T-helper 22 cell (primary cell): ENCODE results near the gene DSCAM.

Experiments
- DNase-seq: peaks from one replicate; pipeline ENCODE4 v3.0.0-alpha.2; 2020; ENCODE audit warnings: low read depth

The DSCAM gene

DNA sequence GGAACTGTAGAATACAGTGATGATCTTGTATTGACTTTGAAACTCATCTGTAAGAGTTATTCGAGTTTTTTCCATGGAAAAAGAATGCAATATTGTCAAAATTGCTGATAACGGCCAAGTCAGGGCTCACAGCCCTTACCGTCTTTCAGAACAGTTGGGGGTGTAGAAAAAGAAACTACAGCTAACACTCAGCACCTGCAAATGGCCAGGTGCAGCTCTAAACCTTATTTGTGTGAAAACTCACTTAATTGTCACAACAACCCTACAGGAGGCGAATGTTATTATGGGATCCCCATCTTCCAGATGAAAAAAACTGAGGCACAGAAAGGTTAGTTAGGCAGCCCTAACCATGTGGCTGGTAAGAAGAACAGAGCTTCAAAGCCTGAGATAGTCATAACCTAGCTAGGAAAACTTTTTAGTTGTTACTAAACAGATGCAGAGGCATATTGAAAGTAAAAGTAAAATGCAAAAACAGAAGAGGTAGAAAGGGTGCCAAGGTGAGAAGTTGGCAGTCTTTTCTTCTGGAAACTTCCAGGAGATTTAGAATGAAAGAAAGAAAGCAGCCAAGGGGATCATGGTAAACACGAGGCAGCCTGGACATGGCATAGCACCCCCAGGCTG is 76.4 kb downstream of the DSCAM start:
- DNase-seq: no peak

GRCh38 chr21:40769231-40769630 is 77.7 kb downstream of the DSCAM start:
- no peak for DNase-seq

DNA sequence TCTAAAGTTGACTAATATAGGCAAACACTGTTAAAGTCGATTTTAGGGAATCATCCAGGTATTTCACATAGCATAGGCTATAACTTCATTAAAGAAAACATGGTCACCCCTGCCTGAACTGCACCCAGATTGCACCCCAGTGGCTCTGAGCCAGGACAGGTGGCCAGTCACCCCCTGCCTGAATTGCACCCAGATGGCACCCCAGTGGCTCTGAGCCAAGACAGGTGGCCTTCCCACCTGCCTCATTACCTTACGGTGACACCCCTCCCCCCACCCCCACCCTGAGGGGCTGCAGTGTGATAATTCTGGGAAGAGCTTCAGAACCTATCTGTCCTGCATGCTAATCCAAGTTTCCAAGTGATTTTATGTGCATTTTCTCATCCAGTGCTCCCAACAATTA is 78.9 kb downstream of the DSCAM start:
- DNase-seq: no peak

GRCh38 chr21:40766381-40766780 is 80.6 kb downstream of the DSCAM start:
- DNase-seq: no peak

DNA sequence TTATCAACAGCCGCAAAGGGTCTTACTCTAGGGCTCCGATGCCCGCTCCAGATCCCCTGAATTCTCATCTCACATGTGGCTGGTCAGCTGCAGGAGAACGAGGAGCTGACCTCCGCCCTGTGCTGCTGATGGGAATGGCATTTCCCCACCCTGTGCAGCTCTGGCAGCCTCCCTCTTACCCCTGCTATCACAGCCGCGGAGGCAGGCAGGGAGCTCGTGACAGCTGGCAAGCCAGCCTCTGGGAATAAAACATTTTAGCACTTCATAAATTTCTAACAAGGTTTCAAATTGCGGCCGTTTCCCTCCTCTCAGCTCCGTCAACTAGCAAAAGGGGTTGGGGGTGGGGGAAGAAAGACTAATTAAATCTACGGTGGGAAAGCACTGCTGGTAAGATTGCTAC is 81.1 kb downstream of the DSCAM start:
- no peak for DNase-seq

DNA sequence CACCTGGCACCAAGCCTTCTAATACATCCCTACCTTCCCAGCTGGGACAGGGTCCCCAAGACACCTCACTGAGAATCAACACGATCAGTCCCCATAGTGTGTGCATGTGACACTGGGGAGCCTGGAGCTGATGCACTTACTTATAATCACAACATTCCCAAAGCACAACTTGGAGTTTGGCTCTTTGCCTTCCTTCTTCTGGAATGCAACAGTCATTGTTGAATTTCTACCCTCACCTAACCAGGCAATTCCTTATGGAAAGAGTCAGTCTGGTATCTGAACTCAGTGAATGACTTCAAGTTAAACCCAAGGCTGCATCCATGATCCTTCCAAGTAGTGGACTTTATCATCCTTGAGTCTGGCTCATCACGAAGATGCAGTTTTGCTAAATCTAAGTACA is 86.1 kb downstream of the DSCAM start:
- DNase-seq: no peak

- no peak for DNase-seq
Observed at GRCh38 chr21:40759061-40759460, 87.9 kb downstream of the DSCAM start.

DNA sequence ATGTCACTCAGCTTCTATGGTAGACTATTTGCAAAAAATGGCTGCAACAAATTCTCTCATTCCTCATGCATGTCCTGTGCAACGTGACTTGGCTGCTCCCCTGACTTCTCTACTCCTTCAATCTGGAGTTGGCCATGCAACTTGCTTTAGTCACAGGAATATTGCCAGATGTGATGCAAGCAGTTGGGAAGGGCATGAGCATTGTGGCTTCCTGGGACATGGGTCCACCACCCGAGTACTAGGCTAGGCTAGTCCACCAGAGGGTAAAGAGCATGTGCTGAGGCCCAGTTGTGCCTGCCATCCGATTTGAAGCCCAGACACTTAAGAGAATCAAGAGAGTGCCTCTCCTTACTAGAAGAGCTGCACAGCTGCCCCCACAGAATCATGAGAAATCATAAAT is 89.6 kb downstream of the DSCAM start:
- no peak for DNase-seq

DNA sequence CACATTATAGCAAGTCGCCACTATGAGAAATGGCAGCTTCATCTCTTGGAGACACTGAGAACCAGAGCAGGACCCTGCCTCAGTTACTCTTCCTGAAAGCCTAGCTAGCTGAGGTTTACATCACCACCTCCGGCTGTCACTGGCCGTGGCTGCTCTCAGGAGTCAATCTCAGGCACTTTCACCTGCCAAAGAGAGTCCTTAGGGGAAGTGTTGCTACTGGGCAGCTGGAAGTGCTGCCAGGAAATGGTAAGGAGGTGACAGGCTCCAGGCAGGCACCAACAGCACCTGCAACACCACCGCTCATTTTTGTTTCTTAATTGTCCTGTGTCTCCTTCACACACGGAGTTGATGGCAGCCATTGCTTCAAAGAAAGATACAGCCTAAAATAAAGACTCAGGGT is 92.5 kb downstream of the DSCAM start:
- DNase-seq: no peak

GRCh38 chr21:40753756-40754155 is 93.2 kb downstream of the DSCAM start:
- DNase-seq: no peak

DNA sequence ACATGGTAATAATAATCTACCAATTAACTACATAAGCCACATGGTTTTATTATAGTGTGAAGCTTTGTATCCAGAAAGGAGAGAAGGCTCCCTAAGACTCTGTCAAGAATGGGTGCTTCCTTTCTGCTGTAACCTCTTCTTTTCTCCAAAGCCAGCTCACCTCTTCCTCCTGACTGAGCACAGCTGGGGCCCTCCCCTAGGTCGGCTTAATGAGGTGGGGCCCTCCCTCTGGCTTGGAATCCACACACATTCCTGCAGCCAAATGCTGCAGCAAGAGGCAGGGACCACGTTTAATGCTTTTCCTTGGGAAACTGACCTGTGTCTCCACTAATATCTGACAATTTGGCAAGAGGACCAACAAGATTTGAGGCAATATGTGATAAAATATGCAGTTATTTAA is 94.8 kb downstream of the DSCAM start:
- DNase-seq: no peak

DNA sequence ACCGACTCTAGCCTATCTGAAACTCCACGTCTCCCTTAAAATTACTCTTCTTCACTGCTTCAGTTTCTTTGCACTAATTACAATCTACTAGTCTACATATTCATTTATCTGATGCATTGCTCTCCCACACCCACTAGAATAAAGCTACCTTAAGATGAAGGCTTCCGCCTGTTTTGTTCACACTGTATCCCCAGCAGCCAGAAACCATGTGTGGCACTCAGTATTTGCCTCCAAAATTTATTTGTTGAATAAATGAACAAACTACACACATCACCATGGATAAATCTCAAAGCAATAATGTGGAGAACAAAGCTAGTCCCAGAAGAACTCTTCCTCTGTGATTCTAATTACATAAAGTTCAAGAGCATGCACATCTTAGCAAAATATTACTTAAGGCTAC is 95.7 kb downstream of the DSCAM start:
- no peak for DNase-seq

DNA sequence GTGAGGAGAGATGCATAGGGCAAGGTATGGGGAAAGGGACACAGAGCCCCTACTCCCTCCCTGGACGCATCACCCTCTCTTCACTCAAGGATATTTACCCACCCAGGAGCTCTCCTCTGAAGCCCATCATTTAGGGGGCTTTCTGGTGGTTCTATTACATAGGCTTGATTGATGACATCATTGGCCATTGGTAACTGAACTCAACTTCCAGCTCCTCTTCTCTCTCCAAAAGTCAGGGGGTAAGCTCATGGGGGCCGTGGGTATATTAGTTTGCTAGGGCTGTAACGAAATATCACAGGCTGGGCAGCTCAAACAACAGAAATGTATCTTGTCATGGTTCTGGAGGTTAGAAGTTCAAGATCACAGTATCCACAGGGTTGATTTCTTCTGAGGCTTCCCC is 110.8 kb downstream of the DSCAM start:
- no peak for DNase-seq

DNA sequence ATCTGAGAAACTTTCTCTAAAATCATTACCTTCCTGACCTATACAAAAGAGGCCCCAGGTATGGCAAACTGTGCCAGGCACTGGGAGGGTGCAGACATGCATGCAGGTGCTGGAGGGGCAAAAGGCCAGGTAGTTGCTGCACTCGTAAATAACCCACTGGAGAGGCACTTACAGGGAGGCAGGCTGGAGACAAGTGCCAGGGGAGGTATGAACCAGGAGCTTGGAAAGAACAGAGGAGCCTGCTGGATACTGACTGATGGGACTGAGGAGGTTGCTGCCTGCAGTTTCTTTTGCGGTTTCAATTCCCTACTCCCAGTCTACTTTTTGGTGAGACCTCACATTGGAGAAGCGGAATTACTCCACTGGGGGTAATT is 113.9 kb downstream of the DSCAM start:
- DNase-seq: no peak

DNA sequence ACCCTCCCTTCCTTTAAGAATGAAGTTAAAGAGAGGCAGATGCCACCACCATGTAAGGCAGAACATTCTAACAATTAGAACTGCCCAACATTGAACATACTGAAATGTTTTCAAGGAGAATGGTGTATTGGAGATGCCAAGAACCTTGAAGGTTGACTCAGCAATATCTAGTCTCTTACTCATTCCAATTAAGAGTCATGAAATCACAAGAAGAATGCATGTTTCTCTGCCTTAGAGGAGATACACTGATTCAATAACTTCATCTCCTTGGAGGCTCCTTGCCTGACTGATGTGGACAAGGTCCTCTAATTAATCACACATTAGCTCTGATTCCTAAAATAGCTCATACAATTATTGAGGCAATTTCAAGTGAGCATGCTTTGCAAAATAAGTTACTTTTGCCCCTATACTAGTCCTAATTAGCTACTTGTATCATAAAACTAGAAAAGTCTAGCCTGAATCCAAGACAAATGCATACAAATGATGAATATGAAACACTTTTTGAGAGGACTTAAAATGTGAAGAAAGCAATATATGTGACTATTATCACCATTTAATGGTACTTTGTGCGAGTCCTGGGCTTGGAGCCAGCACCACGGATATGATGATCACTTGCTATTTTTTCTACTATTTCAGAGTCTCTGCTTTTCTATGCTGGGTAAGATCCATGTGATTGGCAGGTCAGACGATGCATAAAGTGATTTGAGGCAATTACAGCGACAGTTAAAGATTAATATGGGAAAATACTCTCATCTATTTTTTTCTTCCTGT is 114.5 kb downstream of the DSCAM start:
- no peak for DNase-seq

- no peak for DNase-seq
Observed at GRCh38 chr21:40731206-40731605, 115.8 kb downstream of the DSCAM start.

GRCh38 chr21:40730426-40730800 is 116.5 kb downstream of the DSCAM start:
- no peak for DNase-seq

DNA sequence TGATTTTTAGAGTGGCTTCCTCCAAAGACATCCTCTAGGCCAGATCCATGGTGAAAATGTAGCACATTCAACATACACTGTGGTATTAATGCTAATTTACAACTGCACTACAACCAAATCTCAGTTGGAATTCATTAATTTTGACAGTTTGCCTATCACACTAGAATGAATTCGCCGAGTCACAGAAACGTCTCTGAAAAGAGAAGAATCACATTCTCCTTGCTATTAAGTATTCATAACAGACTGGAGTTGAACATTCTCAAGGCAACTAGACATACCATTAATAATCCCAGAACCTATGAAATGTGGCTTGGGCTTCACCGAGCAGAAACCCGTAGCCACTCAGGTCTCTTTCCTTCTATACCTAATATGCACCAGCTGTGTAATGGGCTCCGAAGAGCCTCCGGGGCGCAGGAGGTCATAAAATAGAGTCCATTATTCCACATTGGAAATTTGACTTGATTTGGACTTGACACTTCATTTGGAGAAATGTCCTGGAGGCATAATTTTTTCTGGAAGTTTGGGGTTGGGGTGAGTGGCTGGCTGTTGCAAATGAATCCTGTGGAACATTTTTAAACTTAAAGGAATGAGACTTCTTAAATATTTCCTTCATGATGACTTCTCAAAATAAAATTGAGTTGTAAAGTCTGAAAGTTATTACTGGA is 117.1 kb downstream of the DSCAM start:
- no peak for DNase-seq

DNA sequence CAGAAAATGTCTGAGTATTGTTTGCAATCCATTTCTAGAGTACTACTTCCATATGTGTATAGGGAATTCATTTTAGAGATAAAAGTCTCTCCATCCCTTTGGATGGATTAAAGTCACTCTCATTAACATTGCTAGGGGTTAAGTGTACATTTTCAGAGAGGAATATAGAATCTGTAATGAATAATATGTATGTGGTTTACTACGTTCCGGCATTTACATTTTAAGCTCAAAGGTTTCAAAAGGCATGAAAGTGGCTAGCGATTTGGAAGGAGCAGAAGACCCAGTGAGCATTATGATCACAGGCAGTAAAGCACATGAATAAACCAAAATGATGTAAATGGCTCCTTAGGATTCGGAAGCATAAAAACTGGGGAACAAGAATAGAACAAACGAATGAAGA is 123.0 kb downstream of the DSCAM start:
- no peak for DNase-seq

GRCh38 chr21:40723317-40723716 is 123.6 kb downstream of the DSCAM start:
- DNase-seq: no peak

DNA sequence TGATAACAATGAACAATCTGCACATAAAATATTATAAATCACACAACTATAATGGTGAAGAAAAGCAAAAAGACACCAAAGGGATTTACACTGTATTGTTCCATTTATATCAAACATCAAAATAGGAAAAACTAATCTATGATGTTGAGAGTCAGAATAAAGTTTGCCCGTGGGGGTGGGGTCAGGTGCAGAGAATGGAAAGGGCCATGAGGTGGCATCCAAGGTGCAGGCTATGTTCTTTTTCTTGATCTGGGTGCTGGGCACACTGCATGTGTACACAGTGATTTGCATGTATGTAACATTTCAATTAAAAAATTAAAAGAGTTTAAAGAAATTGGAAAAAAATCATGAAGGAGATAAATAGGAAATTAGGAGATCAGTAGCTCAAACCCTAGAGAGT is 127.3 kb downstream of the DSCAM start:
- DNase-seq: no peak

- no peak for DNase-seq
Observed at GRCh38 chr21:40717028-40717427, 129.9 kb downstream of the DSCAM start.

DNA sequence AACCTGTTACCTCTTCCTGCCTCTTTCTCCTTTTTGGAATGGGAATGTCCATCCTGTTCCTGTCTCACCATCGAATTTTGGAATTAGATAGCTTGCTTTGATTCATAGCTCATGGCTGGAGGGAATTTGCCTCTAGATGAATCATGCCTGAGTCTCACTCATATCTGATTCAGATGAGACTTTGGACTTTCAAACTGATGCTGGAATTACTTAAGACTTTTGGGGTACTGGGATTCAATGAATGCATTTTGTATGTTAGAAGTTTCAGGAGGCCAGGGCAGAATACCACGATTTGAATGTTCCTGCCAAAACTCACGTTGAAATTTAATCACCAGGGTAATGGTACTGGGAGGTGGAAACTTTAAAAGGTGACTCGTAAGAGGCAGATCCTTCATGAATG is 132.4 kb downstream of the DSCAM start:
- DNase-seq: no peak
